ENCODE results near the gene SLC25A29. TPM values are rescaled to one million over a fixed set of nuclear protein-coding genes. Genes with fewer than 3 reads are reported as not detected.
A peak's percentile ranks its signal among the peaks of the same experiment; 100 is the strongest.
"Not testable (repeated sequence)": the region's sequence is repeated elsewhere in the genome, so short reads cannot be mapped to it uniquely, and the experiment has no call there.

SLC25A29 gene
- total and polyA plus RNA-seq, 12 donors: 9.0 to 277 (median 88.4) TPM

GRCh38 chr14:100348784-100349685 lies 42.8 kb upstream of the SLC25A29 start:
- Histone ChIP-seq H3K27me3 (no peaks in the 10 kb centered on the region), H3K9me3 (replicated peaks in 1 of 3) (no peaks in the 10 kb centered on the region), H3K27ac (no peak overlapping the region), H3K4me1 (replicated peaks in 1 of 2) (no peaks in the 10 kb centered on the region), H3K36me3 (replicated peaks in 1 of 2) (peaks cover 0 to 51% of the 10 kb centered on the region in 2 donors), H3K4me3 (no peak overlapping the region)
- WGBS, 4 donors: 72 to 95% (median 88%) methylated on average over 6 to 14 of the region's 14 CpGs
- TF ChIP-seq POLR2A (IDR thresholded peaks at IDR 0.05) (no peak), CTCF (IDR thresholded peaks at IDR 0.05) (no peak)
- intact Hi-C loops (cut with DNase I): no loop called here
- peak in 2 of 7 donors; percentile 17 to 41 for DNase-seq

- H3K4me1 ChIP-seq (replicated peaks in 1 of 2): no peaks in the 10 kb centered on the region
- no peak overlapping the region for H3K27ac ChIP-seq
- no peak overlapping the region for H3K4me3 ChIP-seq
- WGBS, 4 donors: 47 to 69% (median 61%) methylated on average over 2 to 12 of the region's 12 CpGs
- no peak for TF ChIP-seq POLR2A (IDR thresholded peaks at IDR 0.05)
- TF ChIP-seq CTCF (IDR thresholded peaks at IDR 0.05): no peak
- DNase-seq: peak in 4 of 7 donors; percentile 16 to 45 (median 18)
- no peaks in the 10 kb centered on the region for H3K27me3 ChIP-seq
- no peaks in the 10 kb centered on the region for H3K9me3 ChIP-seq (replicated peaks in 1 of 3)
- H3K36me3 ChIP-seq (replicated peaks in 1 of 2): peaks cover 0 to 47% of the 10 kb centered on the region in 2 donors
- intact Hi-C loops (cut with DNase I): no loop called here
Observed at GRCh38 chr14:100348253-100348729, 42.0 kb upstream of the SLC25A29 start.

GRCh38 chr14:100346306-100347091 lies 40.3 kb upstream of the SLC25A29 start:
- H3K9me3 ChIP-seq (replicated peaks in 1 of 3): no peaks in the 10 kb centered on the region
- no peak for TF ChIP-seq POLR2A (IDR thresholded peaks at IDR 0.05)
- TF ChIP-seq CTCF (IDR thresholded peaks at IDR 0.05): no peak
- intact Hi-C loops (cut with DNase I): no loop called here
- peak in 2 of 7 donors; percentile 10 to 13 for DNase-seq
- peaks cover 3 to 9% of the 10 kb centered on the region in 2 donors for H3K4me1 ChIP-seq (replicated peaks in 1 of 2)
- WGBS, 4 donors: 93 to 96% (median 95%) methylated on average over 12 of the region's 12 CpGs
- peaks cover 0 to 48% of the 10 kb centered on the region in 2 donors for H3K36me3 ChIP-seq (replicated peaks in 1 of 2)
- no peak overlapping the region for H3K4me3 ChIP-seq
- no peak overlapping the region for H3K27ac ChIP-seq
- no peaks in the 10 kb centered on the region for H3K27me3 ChIP-seq

- peak in 3 of 7 donors; percentile 6 to 42 (median 8) for DNase-seq
- WGBS, 4 donors: 89 to 98% (median 96%) methylated on average over 6 to 17 of the region's 17 CpGs
- Histone ChIP-seq H3K27me3 (no peaks in the 10 kb centered on the region), H3K4me3 (no peak overlapping the region), H3K9me3 (replicated peaks in 1 of 3) (no peaks in the 10 kb centered on the region), H3K27ac (no peak overlapping the region), H3K4me1 (replicated peaks in 1 of 2) (peaks cover 11 to 16% of the 10 kb centered on the region in 2 donors), H3K36me3 (replicated peaks in 1 of 2) (peaks cover 0 to 41% of the 10 kb centered on the region in 2 donors)
- TF ChIP-seq POLR2A (IDR thresholded peaks at IDR 0.05) (no peak), CTCF (IDR thresholded peaks at IDR 0.05) (no peak)
- intact Hi-C loops (cut with DNase I): no loop called here
Observed at GRCh38 chr14:100345711-100346110, 39.5 kb upstream of the SLC25A29 start.

GRCh38 chr14:100344657-100345056 lies 38.4 kb upstream of the SLC25A29 start:
- Histone ChIP-seq H3K36me3 (replicated peaks in 1 of 2) (peaks cover 0 to 37% of the 10 kb centered on the region in 2 donors), H3K4me1 (replicated peaks in 1 of 2) (peaks cover 17 to 23% of the 10 kb centered on the region in 2 donors)
- intact Hi-C loops (cut with DNase I); H3K27ac ChIP-seq; H3K27me3 ChIP-seq; H3K4me3 ChIP-seq; H3K9me3 ChIP-seq (replicated peaks in 1 of 3): not testable (repeated sequence)
- DNase-seq: peak in 3 of 7 donors; percentile 3 to 13 (median 5)
- 94 to 95% methylated on average over 9 to 29 of the region's 35 CpGs; no CpG with 5 or more reads in 2 of the 4 donors for WGBS, 4 donors

- H3K4me1 ChIP-seq (replicated peaks in 1 of 2): peaks cover 17 to 23% of the 10 kb centered on the region in 2 donors
- H3K27ac ChIP-seq; H3K4me3 ChIP-seq; intact Hi-C loops (cut with DNase I); H3K27me3 ChIP-seq; H3K9me3 ChIP-seq (replicated peaks in 1 of 3): not testable (repeated sequence)
- 93 to 98% (median 96%) methylated on average over 11 to 12 of the region's 12 CpGs for WGBS, 4 donors
- H3K36me3 ChIP-seq (replicated peaks in 1 of 2): peaks cover 0 to 34% of the 10 kb centered on the region in 2 donors
- DNase-seq: peak in 3 of 7 donors; percentile 8 to 24 (median 11)
Observed at GRCh38 chr14:100342826-100343225, 36.6 kb upstream of the SLC25A29 start.

Data from adrenal gland (tissue), 12 donors.